Measurements from ENCODE around the gene USF2. TPM values are rescaled to one million over a fixed set of nuclear protein-coding genes. Genes with fewer than 3 reads are reported as not detected.

Gene USF2
- polyA plus RNA-seq, 3 donors from 2014 or later, result 0.29 to 10.4 (median 7.6) TPM

DNA sequence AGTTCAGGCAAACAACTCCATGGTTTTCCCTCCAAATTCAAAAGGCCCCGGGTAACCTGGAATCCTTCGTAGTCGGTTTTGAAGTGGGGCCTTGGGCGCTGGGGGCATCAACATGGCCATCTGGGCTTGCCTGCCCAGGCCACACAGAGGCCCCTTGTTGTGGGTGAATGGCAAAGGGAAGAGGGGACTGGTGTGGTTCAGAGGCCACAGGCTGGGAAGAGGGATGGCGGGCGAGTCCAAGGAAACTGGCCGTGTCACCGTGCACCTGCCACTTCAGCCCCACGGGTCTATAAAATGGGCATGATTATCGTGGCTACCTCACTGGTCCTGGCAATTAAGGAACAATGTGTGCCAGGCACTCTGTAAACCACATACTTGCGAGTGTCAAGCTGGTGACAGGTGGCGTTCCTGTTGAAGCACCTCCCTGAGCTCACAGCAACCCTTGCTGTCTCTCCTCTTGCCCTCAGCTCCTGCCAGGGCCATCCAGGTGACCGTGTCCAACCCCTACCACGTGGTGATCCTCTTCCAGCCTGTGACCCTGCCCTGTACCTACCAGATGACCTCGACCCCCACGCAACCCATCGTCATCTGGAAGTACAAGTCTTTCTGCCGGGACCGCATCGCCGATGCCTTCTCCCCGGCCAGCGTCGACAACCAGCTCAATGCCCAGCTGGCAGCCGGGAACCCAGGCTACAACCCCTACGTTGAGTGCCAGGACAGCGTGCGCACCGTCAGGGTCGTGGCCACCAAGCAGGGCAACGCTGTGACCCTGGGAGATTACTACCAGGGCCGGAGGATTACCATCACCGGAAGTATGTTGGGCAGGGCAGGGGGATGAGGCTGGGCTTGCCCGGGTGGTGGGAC, 18.7 kb upstream of the USF2 start:
- H3K27ac Mint-ChIP-seq, result peak overlapping the region in 1 of 6 donors; percentile 83

DNA sequence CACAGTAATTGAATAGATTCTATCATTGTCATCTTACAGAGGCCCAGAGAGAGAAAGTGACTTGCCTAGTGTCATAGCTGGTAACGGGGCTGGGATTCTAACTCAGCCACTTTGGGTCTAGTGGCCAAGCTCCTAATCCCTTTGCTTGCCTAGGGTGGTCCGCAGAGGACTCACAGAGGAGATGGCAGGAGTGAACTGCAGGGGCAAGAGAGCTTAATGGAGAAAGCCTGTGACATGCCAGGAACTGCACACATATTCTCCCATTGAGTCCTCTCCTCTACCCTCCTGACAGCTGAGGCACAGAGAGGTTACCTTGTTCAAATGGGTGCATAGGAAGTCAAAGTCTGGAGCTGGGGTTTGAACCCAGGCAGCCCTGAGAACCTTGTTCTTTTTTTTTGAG, 17.3 kb upstream of the USF2 start:
- H3K9me3 Mint-ChIP-seq, result peaks cover 0 to 2% (median 0%) of the 10 kb centered on the region in 6 donors
- H3K27ac Mint-ChIP-seq, result no peak overlapping the region
- H3K4me3 Mint-ChIP-seq, result no peak overlapping the region
- DNase-seq, result no peak
- peaks cover 3 to 19% (median 13%) of the 10 kb centered on the region in 3 donors for H3K27me3 Mint-ChIP-seq (ENCODE audit: low read depth in 3 of 3)
- H3K4me1 Mint-ChIP-seq, result peaks cover 22 to 23% of the 10 kb centered on the region in 2 donors
- H3K36me3 Mint-ChIP-seq, result peaks cover 0 to 4% (median 0%) of the 10 kb centered on the region in 3 donors

More for the DNA sequence above, 18.7 kb upstream of the USF2 start:
- Mint-ChIP-seq H3K4me1 (peaks cover 22 to 23% of the 10 kb centered on the region in 2 donors), H3K4me3 (peak overlapping the region in 4 of 5 donors; percentile 38 to 87 (median 56)), H3K27me3 (ENCODE audit: low read depth in 3 of 3) (peaks cover 8 to 23% (median 13%) of the 10 kb centered on the region in 3 donors), H3K36me3 (peaks cover 0 to under 1% (median 0%) of the 10 kb centered on the region in 3 donors), H3K9me3 (peaks cover 0 to under 1% (median 0%) of the 10 kb centered on the region in 6 donors)
- DNase-seq, result no peak

DNA sequence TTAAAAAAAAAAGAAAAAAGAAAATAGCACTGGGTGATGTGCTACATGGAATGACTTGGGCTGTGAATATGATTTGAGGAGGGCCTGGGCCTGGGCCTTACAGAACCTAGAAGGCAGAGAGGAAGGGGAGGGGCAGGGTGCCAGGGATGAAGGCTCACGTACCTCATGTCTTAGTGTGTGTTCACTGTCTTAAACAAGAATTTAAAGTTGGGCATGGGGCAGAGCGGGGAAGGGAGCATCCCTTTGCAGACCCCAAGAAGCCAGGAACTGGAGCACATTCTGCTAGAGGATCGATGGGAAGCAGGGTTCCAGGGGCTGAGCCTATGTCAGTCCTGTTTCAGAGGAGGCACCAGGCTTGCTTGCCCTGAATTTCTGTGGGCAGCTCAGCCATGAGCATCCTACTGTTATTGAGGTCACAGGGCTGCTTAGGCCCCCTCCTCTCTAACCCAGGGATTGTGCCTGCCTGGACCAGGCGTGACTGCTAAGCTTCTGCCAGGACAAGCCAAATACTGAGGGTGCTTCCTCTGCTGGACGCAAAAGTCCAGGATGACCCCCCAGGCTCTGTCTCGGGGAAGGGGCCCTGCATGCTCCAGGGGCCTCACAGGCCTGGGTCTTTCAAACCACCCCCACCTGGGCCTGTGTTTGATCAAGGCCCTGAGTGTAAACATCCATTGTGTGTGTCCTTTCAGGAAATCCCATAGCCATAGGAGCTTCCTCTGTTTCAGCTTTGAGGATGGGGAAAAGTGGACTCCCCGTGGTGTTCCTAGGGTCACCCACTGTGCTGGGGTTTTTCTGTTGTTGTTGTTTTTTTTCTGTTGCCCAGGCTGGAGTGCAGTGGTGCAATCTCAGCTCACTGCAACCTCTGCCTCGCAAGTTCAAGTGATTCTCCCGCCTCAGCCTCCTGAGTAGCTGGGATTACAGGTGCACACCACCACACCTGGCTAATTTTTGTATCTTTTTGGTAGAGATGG, 15.2 kb upstream of the USF2 start:
- H3K4me3 Mint-ChIP-seq, result no peak overlapping the region

DNA sequence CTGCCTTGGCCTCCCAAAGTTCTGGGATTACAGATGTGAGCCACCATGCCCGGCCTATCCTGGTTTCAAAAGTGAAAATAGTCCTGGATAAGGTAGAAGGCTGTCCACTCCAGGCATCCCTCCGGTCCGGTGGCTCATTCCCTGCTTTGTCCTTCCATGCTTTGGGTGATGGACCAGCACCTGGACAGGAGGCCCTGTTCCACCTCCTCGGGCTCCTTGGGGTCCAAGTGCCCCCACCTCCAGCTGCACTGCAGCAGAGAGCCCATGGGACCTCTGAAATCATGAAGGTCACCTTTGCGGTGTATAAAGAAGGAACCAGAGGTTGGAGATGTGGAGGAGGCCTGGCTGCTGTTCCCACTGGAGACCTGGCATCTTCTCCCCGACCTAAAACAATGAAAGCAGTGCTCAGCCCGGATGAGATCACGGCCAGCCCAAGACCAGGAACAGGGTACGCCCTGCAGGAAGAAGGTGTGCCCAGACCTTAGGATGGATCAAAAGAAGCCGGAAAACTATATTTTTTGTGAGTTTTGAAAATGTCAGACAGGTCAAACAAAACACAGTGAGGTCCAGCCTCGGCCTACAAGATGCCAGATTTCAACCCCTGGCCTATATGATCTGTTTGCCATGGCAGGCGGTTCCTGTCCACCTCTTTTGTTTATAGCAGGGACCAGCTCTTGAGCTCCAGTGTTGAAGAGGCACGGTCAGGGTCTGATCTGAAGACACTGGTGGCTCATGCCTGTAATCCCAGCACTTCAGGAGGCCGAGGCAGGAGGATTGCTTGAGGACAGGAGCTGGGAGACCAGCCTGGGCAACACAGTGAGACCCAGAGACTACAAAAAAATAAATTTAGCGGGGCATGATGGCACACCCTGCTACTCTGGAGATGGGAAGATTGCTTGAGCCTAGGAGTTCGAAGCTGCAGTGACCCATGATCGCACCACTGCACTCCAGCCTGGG, 14.1 kb upstream of the USF2 start:
- no peak for DNase-seq
- Mint-ChIP-seq H3K36me3 (peaks cover 0 to 4% (median 0%) of the 10 kb centered on the region in 3 donors), H3K27me3 (ENCODE audit: low read depth in 3 of 3) (peaks cover under 1 to 8% (median 6%) of the 10 kb centered on the region in 3 donors), H3K9me3 (peaks cover 0 to 2% (median 0%) of the 10 kb centered on the region in 6 donors), H3K4me1 (peaks cover 2 to 5% of the 10 kb centered on the region in 2 donors), H3K27ac (peak overlapping the region in 1 of 6 donors; percentile 50), H3K4me3 (no peak overlapping the region)

More for the DNA sequence above, 15.2 kb upstream of the USF2 start:
- no peak for DNase-seq
- Mint-ChIP-seq H3K36me3 (peaks cover 0 to 4% (median 0%) of the 10 kb centered on the region in 3 donors), H3K27me3 (ENCODE audit: low read depth in 3 of 3) (peaks cover 3 to 12% (median 9%) of the 10 kb centered on the region in 3 donors), H3K9me3 (peaks cover 0 to 2% (median 0%) of the 10 kb centered on the region in 6 donors), H3K27ac (no peak overlapping the region), H3K4me1 (peaks cover 12 to 13% of the 10 kb centered on the region in 2 donors)

DNA sequence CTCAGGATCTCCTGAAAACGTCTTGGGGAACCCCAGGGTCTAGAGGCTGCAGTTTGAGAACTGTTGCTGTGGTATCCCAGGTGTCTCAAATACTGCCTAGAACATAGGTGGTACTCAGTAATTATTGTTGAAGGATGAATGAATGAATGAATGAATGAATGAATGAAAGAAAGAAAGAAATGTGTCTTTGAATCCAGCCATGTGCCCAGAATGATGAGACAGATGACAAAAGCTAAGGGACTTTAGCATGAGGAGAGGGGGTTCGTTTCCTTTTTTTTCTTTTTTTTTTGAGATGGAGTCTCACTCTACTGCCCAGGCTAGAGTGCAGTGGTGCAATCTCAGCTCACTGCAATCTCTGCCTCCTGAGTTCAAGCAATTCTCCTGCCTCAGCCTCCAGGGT, 12.2 kb upstream of the USF2 start:
- Mint-ChIP-seq H3K27ac (no peak overlapping the region), H3K9me3 (peaks cover 0 to 2% (median 0%) of the 10 kb centered on the region in 6 donors)

DNA sequence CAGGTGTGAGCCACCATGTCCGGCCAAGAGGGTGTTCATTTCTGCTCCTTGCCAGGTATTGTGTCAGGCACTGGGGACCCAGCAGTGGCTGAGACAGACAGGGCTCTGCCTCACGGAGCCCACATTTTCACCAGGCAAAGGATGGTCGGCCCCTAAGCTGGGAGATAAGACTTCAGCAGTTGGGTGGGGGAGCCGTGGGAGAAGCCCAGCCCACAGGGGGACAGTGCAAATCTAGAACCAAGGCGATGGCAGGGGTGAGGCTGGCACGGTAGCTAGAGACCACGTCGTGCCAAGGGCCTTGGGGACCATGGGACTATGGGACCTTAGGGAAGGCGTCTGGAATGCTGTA, 11.7 kb upstream of the USF2 start:
- H3K27me3 Mint-ChIP-seq (ENCODE audit: low read depth in 3 of 3), result peaks cover 0 to 1% (median 0%) of the 10 kb centered on the region in 3 donors
- H3K4me1 Mint-ChIP-seq, result no peaks in the 10 kb centered on the region
- H3K9me3 Mint-ChIP-seq, result peaks cover 0 to 2% (median 0%) of the 10 kb centered on the region in 6 donors
- no peak for DNase-seq
- no peak overlapping the region for H3K4me3 Mint-ChIP-seq
- H3K27ac Mint-ChIP-seq, result no peak overlapping the region
- H3K36me3 Mint-ChIP-seq, result peaks cover 0 to 4% (median 0%) of the 10 kb centered on the region in 3 donors

More for the DNA sequence above, 12.2 kb upstream of the USF2 start:
- Mint-ChIP-seq H3K27me3 (ENCODE audit: low read depth in 3 of 3) (peaks cover 0 to 1% (median 0%) of the 10 kb centered on the region in 3 donors), H3K4me3 (no peak overlapping the region), H3K4me1 (no peaks in the 10 kb centered on the region), H3K36me3 (peaks cover 0 to 4% (median 0%) of the 10 kb centered on the region in 3 donors)
- no peak for DNase-seq

DNA sequence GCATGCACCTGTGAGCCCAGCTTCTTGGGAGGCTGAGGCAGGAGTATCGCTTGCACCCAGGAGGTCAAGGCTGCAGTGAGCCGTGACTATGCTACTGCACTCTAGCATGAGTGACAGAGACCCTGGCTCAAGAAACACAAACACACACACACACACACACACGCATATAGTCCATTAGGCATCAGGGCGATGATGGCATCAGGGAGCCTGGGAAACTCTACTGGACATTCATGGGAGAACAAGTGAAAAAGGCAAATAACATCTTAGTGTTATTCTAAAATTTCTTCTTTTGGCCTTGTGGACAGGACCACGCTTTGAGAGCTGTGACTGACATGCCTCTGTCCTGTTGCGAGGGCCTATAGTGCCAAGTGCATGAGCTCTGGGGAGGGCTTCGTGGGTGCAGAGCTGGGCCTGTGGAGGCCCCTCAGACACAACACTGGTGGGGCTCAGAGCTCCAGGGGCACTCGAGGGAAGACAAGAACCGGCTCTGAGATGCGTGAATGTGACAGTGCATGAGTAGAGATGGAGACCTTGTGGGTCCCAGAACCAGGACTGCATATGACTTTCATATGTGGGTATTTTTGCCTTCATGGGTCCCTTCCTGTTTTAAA, 8.0 kb upstream of the USF2 start:
- no peak for DNase-seq
- no peaks in the 10 kb centered on the region for H3K9me3 Mint-ChIP-seq
- no peak overlapping the region for H3K4me3 Mint-ChIP-seq
- H3K4me1 Mint-ChIP-seq, result peaks cover 16 to 20% of the 10 kb centered on the region in 2 donors
- H3K27ac Mint-ChIP-seq, result peak overlapping the region in 1 of 6 donors; percentile 68
- peaks cover 2 to 3% (median 3%) of the 10 kb centered on the region in 3 donors for H3K27me3 Mint-ChIP-seq (ENCODE audit: low read depth in 3 of 3)
- no peaks in the 10 kb centered on the region for H3K36me3 Mint-ChIP-seq

DNA sequence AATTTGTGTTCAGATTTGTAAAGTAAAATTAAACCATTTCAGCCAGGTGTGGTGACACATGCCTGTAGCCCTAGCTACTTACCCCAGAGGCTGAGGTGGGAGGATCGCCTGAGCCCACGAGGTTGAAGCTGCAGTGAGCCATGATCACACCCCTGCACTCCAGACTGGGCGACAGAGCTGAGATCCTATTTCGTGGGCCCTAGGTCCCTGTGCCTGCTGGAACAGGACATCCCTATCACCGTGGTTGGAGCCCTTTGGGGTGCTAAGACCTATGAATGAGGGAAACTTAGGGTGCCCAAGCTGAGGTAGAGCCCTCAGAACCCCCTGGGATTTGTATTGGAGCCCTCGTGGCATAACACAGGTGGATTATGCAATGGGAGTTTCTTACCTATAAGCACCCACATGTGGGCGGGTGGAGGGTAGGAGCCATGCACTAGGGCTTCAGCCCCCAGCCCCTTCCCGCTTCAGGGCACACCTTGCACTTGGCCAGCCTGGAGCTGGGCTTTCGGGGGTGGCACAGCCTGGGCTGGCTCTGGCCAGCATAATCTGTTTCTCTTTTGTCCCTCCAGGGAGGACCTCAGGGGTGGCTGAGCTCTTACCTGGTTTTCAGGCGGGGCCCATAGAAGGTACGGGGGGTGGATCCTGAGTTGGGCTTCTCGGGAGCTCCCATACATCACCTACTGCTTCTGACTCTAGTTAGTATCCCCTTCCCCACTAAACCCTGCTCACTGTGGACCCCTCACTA, 7.2 kb upstream of the USF2 start:
- Mint-ChIP-seq H3K4me3 (no peak overlapping the region), H3K9me3 (no peaks in the 10 kb centered on the region), H3K27ac (no peak overlapping the region), H3K36me3 (no peaks in the 10 kb centered on the region), H3K27me3 (ENCODE audit: low read depth in 3 of 3) (peaks cover 4 to 7% (median 5%) of the 10 kb centered on the region in 3 donors), H3K4me1 (peaks cover 23 to 28% of the 10 kb centered on the region in 2 donors)
- no peak for DNase-seq

DNA sequence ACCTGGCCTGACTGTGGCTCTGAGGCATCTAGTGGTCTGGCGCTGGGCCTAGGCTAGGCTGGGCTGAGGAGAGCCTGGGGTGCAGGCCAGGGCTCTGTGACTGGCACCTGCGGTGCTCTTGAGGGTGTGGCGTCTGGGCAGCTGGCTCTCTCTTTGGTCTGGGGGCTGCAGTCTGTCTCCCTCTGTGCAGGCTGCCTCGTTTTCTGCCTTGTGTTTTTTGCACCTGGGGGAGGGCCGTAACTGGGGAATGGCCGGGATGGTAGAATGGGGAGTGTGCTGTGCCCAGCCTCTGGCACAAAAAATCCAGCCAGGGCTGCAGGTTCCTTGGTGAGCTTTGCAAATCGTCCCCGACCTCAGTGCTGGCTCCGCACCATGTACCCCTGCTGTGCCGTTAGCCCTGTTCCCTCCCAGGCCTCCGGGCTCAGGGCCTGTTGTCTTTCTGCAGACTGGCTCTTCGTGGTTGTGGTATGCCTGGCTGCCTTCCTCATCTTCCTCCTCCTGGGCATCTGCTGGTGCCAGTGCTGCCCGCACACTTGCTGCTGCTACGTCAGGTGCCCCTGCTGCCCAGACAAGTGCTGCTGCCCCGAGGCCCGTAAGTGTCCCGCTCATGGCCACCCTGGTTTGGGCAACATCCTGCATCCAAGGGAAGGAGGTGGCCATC, 6.5 kb upstream of the USF2 start:
- Mint-ChIP-seq H3K27me3 (ENCODE audit: low read depth in 3 of 3) (peaks cover 5 to 7% (median 5%) of the 10 kb centered on the region in 3 donors), H3K9me3 (no peaks in the 10 kb centered on the region), H3K36me3 (no peaks in the 10 kb centered on the region), H3K27ac (no peak overlapping the region), H3K4me3 (no peak overlapping the region), H3K4me1 (peaks cover 27 to 29% of the 10 kb centered on the region in 2 donors)
- no peak for DNase-seq

DNA sequence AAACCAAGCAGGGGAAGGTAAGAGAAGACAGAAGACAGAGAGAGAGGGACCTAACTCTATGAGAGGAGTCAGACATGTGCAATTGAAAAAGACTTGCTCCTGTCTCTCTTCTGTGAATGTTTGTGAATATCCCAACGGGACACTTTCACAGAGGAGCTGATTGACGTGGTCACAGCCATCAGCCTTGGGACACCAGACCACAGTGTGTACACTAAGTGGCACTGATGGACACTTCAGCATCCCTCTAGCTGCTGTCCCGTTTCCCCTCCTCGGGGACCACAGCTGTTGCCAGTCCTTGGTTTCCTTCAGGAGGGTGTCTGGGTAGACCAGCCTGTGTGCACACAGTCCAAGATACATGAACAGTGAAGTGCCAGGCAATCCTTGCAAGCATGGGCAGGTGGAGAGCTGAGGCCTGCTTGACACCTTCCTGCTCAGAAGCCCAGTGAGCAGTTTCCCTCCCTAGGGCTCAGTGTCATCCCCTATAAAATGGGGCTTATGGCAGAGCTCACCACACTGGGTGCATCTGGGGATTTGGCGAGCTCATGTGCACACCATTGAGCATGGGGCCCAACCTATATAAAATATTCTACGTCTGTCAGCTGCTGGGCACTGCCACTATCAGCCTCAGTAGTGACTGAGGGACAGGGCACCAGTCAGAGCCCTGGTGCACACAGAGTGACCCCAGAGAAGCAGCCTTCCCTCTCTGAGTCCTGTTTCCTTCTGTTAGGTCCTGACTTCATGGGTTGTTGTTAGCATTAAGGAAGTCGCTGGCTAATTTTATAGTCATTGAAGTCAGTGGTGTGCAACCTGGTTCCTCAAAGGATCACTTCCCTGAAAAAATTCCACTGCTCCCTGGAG, 4.3 kb upstream of the USF2 start:
- peaks cover 11 to 14% (median 11%) of the 10 kb centered on the region in 3 donors for H3K27me3 Mint-ChIP-seq (ENCODE audit: low read depth in 3 of 3)
- peaks cover 28 to 29% of the 10 kb centered on the region in 2 donors for H3K4me1 Mint-ChIP-seq
- H3K4me3 Mint-ChIP-seq, result peak overlapping the region in 1 of 5 donors; percentile 50
- H3K27ac Mint-ChIP-seq, result peak overlapping the region in 5 of 6 donors; percentile 82 to 92 (median 88)
- no peak for DNase-seq
- H3K9me3 Mint-ChIP-seq, result no peaks in the 10 kb centered on the region
- H3K36me3 Mint-ChIP-seq, result no peaks in the 10 kb centered on the region

Data from immature natural killer cell (primary cell).